ENCODE data around the gene IGFBP1.

Gene IGFBP1

GRCh38 chr7:45939574-45939973, 51.3 kb downstream of the IGFBP1 start:
- DNase-seq = no peak

- peak; percentile 64 for DNase-seq
Observed at GRCh38 chr7:45940237-45940781, 52.0 kb downstream of the IGFBP1 start.

DNA sequence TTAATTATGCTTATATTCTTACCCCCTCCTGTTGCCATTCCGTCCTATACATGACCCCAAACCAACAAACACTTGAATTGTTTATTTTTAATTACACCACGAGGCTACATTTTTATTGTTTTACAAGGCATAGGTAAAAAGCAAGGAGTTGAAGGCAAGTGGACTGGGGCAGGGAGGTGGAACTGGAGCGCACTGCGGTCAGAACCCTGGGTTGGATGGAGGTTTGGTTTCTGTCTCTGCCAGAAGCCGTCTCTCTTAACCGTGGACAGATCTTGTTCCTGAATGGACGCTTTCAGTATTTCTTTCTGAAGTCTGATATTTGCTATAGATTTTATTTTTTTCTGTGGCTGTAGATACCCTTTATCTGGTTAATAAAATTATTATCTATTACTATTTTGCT, 52.7 kb downstream of the IGFBP1 start:
- DNase-seq = no peak
